GM12874 (cell line): ENCODE data around the gene HDAC4.

Experiments
- CTCF ChIP-seq: IDR thresholded peaks from 2 replicates; pipeline ENCODE4 v1.5.1; 2011; ENCODE audit warnings: low read depth, mild to moderate bottlenecking, control low read depth, low read length, moderate library complexity; ENCODE audit not compliant: insufficient read depth

The HDAC4 gene

DNA sequence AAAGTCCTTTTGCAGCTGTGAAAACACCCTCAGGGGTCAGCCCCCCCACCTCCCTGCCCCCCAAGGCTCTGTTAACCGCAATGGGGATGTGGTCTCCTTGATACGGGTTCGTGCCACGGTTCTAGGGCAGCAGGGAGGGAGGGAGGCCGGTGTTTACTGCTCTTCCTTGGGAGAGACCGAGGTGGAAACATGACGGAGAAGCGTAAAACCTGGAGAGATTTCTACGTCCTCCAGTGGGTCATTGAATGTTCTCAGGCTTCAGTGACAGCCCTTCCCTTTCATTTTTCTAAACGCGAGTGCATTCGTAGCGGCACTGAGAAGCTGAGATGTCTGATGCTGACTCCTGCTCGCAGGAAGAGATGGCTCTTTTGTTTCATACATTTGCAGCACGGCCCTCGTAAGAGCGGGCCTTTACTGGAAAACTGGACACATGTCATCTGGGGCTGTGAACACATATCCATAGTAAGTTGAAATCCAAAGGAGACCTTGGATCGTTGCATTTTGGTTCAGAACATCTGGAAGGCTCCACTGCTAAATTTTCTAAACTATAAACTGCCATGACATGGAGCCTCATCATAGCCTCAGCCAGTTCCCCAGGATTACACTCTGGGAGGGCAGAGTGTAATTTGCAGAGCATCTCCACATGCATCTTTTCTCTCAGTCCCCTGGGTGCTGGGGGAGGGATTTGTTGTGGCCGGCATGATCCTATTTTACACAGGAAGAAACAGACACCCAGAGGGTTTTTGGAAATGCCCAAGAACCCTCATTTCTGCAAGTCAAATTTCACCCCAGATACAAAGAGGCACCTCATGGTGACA is 40.6 kb upstream of the HDAC4 start:
- TF ChIP-seq CTCF = no peak

GRCh38 chr2:239440511-239440959 is 39.7 kb upstream of the HDAC4 start:
- TF ChIP-seq CTCF = no peak

GRCh38 chr2:239439754-239440315 is 39.0 kb upstream of the HDAC4 start:
- TF ChIP-seq CTCF = no peak

- TF ChIP-seq CTCF = no peak
Observed at GRCh38 chr2:239438995-239439753, 38.4 kb upstream of the HDAC4 start.

DNA sequence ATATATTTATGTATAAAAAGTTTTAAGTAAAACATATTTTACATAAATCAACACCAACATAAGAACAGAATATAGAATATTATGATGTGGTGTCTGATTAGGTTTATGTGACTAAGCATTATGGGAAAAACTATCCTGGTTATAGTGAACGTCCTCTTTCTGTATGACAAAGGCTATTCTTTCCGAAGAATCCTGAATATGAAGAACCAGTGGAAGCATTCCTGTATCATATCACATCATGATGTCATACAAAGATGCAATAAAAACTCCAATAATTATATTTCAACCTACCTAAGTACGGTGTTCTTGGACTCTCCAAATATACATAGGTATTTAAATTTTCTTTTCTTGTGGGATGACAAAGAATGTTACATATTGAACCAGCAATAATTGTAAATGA is 37.5 kb upstream of the HDAC4 start:
- no peak for TF ChIP-seq CTCF

- TF ChIP-seq CTCF = no peak
Observed at GRCh38 chr2:239436669-239437335, 36.0 kb upstream of the HDAC4 start.

GRCh38 chr2:239436076-239436475 is 35.3 kb upstream of the HDAC4 start:
- TF ChIP-seq CTCF = no peak
